GM19324 (cell line): Measurements from ENCODE around the gene ZFP62.
"Not testable (repeated sequence)": the region's sequence is repeated elsewhere in the genome, so short reads cannot be mapped to it uniquely, and the experiment has no call there.

Experiments
- ATAC-seq: cut with Tn5 transposase; IDR thresholded peaks from one replicate; pipeline ENCODE4 v1.9.1; 2021; ENCODE audit warnings: mild to moderate bottlenecking, moderate library complexity; ENCODE audit not compliant: unreplicated experiment, low FRiP score

ZFP62 gene

DNA sequence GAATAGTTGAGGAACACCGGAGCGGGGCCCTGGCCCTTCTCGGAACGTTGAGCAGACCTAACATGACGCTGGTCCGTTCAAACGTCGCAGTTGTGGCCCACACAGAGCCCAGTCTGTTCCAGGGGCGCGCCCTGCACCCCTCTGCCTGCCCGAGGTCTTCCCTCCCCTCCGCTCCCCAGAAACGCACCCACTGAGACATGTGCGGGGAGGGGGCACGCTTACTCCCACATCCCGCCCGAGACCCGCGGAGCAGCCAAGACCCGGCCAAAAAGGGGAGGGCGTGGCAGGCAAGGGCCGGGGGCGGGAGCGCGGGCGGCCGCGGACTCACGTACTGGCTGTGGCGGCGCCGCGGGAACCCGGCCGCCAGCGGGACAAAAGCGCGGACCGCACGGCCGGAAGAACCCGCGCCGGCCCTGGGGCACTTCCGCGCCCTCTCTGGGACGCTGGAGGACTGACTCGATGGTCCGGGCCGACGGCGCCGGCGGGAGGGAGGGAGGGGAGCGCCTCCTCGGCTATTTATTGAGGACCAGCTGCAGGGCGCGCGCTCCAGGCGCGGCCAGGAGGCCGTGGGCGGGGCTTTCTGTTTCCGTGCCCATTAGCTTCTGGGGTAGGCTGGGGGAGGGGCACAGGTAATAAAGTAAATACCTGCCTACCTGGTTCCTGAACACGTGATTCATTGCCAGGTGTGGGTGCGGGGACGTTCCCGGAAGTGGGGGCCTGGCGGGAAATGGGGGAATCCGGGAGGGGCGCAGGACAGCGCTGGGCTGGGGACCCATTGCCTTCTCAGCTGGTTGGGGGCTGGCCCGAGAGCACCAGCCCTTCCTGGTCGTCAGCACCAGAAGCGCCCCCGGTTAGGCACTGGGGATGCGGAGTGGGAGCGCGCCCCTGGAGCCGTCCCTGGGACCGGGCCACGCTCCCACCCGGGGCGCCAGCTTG lies at the start of gene ZFP62:
TSS of gene ZFP62 (minus strand) at position 390 of the 936 bp plus-strand sequence. CDS start at position 333, 57 bp downstream.
- peak; percentile 94 for ATAC-seq

- no peak for ATAC-seq
Measured at GRCh38 chr5:180910735-180911134, 49.7 kb upstream of the ZFP62 start.

- ATAC-seq = no peak
Measured at GRCh38 chr5:180910182-180910581, 49.1 kb upstream of the ZFP62 start.

DNA sequence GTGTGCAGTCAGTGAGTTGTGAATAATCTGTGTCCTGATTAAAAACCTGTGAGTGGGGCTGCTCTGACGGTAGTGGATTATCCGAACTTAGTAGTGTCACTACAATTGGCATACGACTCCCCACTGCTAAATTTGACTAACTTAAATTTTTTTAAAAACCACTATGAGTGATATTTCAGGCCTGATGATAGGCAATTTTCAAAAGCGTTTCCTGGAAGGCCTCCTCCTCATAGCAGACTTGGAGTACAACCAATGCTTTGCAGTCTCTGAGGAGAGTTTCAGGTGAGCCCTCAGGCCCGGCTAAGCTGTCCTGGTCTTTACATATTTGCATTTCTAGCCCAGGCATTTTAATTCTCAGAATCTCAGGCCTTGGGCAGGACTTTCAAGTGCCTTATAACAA lies 48.7 kb upstream of the ZFP62 start:
- no peak for ATAC-seq

GRCh38 chr5:180908998-180909731 lies 48.1 kb upstream of the ZFP62 start:
- ATAC-seq = no peak

DNA sequence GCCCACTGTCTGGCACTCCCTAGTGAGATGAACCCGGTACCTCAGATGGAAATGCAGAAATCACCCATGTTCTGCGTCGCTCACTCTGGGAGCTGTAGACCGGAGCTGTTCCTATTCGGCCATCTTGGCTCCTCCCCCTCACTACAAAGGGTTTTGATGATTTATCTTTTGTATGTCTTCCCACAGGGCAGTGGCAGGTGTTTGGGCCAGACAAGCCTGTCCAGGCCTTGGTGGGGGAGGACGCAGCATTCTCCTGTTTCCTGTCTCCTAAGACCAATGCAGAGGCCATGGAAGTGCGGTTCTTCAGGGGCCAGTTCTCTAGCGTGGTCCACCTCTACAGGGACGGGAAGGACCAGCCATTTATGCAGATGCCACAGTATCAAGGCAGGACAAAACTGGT lies 47.3 kb upstream of the ZFP62 start:
- no peak for ATAC-seq

- ATAC-seq = no peak
Measured at GRCh38 chr5:180901319-180902009, 40.4 kb upstream of the ZFP62 start.

GRCh38 chr5:180900178-180900577 lies 39.1 kb upstream of the ZFP62 start:
- ATAC-seq = no peak

DNA sequence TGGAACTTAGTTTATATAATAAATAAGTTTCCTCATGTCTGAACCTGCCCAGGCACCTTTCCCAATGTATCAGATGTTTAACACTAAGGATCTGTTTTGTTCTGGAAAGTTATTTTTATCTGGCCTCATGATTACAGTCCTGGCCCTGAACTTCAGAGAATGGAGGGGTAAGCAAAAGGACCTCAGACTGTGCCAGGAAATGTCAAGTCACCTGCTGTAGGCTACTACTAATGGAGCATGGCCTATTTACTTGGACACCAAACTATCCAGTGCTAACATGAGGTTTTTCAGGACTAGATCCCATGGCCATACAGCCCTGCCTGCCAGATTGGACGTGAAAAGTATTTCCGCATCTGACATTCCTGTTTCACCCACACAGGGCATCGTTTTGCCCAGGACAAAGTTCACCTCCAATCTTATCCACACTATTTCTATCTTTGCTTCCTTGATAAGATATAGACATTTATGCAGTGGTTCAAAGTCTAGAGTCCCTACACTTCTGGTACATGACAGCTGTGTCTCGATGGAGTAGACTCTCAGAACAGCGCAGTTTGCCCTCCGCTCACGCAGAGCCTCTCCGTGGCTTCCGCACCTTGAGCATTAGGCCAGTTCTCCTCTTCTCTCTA lies 37.7 kb upstream of the ZFP62 start, which contains the start of gene BTNL8:
TSS of gene BTNL8 (plus strand) at position 539 of the 626 bp plus-strand sequence. CDS start 152 bp downstream, outside the sequence.
- ATAC-seq = no peak

DNA sequence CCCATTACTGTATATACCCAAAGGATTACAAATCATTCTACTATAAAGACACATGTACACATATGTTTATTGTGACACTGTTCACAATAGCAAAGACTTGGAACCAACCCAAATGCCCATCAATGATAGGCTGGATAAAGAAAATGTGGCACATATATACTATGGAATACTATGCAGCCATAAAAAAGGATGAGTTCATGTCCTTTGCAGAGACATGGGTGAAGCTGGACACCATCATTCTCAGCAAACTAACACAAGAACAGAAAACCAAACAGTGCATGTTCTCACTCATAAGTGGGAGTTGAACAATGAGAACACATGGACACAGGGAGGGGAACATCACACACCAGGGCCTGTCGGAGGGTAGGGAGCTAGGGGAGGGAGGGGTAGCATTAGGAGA lies 34.3 kb upstream of the ZFP62 start:
- not testable (repeated sequence) for ATAC-seq

GRCh38 chr5:180889381-180889780 lies 28.3 kb upstream of the ZFP62 start:
- ATAC-seq = no peak

GRCh38 chr5:180885845-180886529 lies 24.9 kb upstream of the ZFP62 start:
- not testable (repeated sequence) for ATAC-seq

- no peak for ATAC-seq
Measured at GRCh38 chr5:180875860-180876426, 14.9 kb upstream of the ZFP62 start.

DNA sequence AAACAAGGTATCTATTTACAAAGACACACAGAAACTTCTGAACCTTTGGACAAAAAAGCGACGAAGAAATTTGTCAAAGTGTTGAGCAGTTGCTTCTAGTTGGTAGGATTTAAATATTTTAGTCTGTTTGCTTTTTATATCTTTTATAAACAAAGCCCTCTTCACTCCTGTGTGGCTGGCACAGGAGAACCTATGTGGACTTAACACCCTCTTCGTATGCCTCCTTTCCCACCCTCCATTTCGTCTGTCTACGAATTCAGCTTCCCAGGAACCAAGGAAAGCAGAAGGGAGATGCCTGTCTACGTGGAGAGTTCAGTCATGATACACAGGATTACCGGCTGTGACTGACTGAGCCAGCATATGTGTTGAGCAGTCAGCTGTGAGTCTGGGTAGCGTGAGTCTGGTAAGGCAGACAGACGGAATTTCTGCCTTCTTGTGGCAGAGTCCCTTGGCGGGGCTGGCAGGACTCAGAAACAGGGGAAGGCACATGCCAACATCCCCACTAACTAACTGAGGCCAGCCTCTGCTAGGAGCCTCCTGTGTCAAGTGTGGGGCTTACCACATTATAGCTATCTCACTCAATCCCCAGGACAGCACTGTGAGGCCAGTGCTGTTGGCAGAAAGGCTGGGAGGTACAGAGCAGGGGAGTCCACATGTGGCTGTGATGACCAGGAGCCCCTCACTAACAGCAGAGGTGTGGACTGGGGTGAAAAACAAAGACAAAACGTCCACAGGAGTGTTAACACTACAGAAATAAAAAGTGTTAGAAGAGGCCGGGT lies 13.9 kb upstream of the ZFP62 start:
- ATAC-seq = no peak

DNA sequence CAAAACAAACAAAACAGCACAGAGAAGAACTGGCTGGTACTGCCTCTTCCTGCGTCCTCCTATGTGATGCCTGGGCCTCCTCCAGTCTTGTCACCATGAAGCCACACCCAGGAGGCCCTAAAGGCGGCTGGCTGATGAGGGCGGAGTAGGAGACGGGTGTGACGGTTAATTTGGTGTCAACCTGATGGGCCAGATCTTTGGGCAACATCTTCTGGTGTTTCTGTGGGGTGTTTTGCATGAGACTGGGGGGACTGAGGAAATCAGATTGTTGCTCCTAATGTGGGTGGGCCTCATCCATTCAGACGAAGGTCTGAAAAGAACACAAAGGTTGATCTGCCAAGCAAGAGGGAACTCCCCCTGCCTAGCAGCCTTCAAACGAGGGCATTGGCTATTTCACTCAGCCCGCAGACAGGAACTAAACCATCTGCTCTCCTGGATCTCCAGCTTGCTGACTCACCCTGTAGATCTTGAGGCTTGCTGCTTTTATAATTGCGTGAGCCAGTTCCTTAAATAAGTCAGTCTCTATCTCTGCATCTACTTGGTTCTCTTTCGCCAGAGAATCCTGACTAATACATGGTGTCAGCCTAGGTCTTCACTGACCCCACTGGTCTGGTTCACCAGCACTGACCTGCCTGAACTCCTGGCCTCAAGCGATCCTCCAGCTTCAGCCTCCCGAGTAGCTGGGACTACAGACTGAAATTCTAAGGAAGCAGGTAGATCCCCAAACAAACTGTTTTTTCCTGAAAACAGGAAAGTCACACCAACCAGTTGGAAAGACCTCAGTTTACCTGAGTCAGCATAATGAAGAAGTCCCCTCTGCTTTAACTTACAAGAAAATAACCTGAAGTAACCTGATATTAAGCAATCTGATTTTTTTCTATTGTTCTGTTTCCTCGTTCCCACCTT lies 12.8 kb upstream of the ZFP62 start:
- ATAC-seq = no peak

- no peak for ATAC-seq
Measured at GRCh38 chr5:180872419-180872818, 11.3 kb upstream of the ZFP62 start.

DNA sequence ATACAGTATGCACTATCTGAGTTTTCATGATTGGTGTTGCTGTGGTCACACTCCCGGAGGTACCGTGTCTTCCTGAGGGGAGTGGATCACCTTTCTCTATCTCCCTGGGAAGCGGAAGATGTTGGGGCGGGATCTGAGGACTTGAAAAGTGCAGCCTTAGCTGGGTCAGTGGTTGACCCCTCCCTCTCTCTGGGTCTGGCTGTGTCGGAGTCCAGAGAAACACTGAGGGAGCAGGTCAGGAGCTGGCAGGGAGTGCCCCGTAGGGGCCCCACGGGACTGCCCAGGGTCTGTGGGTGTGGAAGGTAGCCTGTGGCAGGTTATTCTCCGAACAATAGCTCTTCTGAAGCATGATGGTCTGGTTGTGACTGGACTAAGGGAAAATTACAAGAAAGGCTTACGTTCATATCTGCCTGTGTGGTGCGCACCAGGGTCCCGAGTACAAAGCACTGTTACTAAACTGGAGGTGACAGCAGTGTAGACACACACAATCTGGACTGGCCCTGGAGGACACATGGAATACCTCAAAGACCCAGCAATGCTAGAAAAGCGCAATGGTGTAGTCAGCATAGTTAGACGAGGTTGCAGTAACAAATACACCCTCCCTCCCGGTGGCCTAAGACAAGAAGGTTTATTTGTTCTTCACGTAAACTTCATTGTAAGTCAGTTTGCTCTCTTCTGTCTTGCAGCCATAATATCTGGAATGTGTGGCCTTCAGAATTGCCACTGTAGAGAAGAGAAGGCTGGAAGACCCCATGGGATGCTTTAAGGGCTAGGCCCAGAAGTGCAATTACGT lies 9.4 kb upstream of the ZFP62 start:
- no peak for ATAC-seq
